GM12864 (cell line): ENCODE measurements around the gene CCL24.
"Not testable (repeated sequence)": the region's sequence is repeated elsewhere in the genome, so short reads cannot be mapped to it uniquely, and the experiment has no call there.

ENCODE experiments used
- DNase-seq: peaks from one replicate; pipeline ENCODE4 v3.0.0-alpha.2; 2011; ENCODE audit warnings: low read depth
- H3K4me3 ChIP-seq: 2 replicates; pipeline ENCODE4 v1.5.1; 2011; ENCODE audit warnings: mild to moderate bottlenecking, low read depth, low read length, control low read depth
- CTCF ChIP-seq: IDR thresholded peaks from 2 replicates; pipeline ENCODE4 v1.5.1; 2011; ENCODE audit warnings: low read depth, mild to moderate bottlenecking, moderate library complexity, low read length, control low read depth, inconsistent platforms; ENCODE audit errors: missing control alignments

CCL24 gene

GRCh38 chr7:75813781-75814236, at the start of gene CCL24:
Gene CCL24, minus strand, starts transcription at chr7:75813806. Its CDS starts 91 bp downstream, at chr7:75813715.
- H3K4me3 ChIP-seq, result no peak within 1 kb of the TSS
- no peak for DNase-seq
- no peak for TF ChIP-seq CTCF

GRCh38 chr7:75861636-75862035, 48.0 kb upstream of the CCL24 start:
- no peak overlapping the region for H3K4me3 ChIP-seq
- no peak for TF ChIP-seq CTCF
- DNase-seq, result no peak

- H3K4me3 ChIP-seq, result no peak overlapping the region
- TF ChIP-seq CTCF, result no peak
- no peak for DNase-seq
Measured at GRCh38 chr7:75858410-75858809, 44.8 kb upstream of the CCL24 start.

GRCh38 chr7:75856536-75856935, 42.9 kb upstream of the CCL24 start:
- no peak for TF ChIP-seq CTCF
- no peak for DNase-seq
- no peak overlapping the region for H3K4me3 ChIP-seq

- not testable (repeated sequence) for DNase-seq, H3K4me3 ChIP-seq
Measured at GRCh38 chr7:75854813-75855345, 41.3 kb upstream of the CCL24 start.

GRCh38 chr7:75854233-75854632, 40.6 kb upstream of the CCL24 start:
- TF ChIP-seq CTCF, result no peak
- no peak for DNase-seq
- H3K4me3 ChIP-seq, result no peak overlapping the region

- H3K4me3 ChIP-seq, result no peak overlapping the region
- no peak for DNase-seq
- no peak for TF ChIP-seq CTCF
Measured at GRCh38 chr7:75850235-75850634, 36.6 kb upstream of the CCL24 start.
